GM18951 (cell line): ENCODE data around the gene PTPN7.
"Not testable (repeated sequence)": the region's sequence is repeated elsewhere in the genome, so short reads cannot be mapped to it uniquely, and the experiment has no call there.

Source experiments
- POLR2A ChIP-seq: IDR thresholded peaks from 4 replicates; pipeline ENCODE4 v1.6.1; 2011; ENCODE audit warnings: mild to moderate bottlenecking; ENCODE audit not compliant: insufficient read length, insufficient read depth; ENCODE audit errors: extremely low read depth
- in situ Hi-C: fragments of 300-500 bp; cut with MboI; formaldehyde crosslinking; loops from one replicate; pipeline ENCODE4 v1.12.0; 2022; ENCODE audit warnings: low sequenced_read_pairs, mixed read lengths, inconsistent platforms; ENCODE audit not compliant: unreplicated experiment

The PTPN7 gene

GRCh38 chr1:202199040-202199889 lies 38.9 kb upstream of the PTPN7 start:
- no peak for TF ChIP-seq POLR2A
- in situ Hi-C loops: no loop called here

DNA sequence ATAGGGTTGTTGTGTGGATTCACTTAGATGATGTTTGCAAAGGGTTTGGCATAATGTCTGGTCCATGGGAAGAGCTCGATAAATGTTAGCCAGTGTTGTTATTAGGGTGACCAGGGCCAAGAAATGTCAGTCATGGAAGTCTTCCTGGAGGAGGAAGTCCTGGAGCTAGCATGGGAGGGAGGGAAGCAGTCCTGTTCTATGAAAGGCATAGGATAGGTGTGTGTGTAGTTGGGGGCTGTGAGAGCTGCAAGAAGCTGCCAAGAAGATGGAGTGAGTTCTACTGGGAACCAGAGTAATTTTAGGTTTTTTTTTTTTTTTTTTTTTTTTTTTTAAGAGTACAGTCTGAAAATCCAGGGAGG lies 37.9 kb upstream of the PTPN7 start:
- TF ChIP-seq POLR2A: no peak
- in situ Hi-C loops: no loop called here

GRCh38 chr1:202197653-202198365 lies 37.4 kb upstream of the PTPN7 start:
- TF ChIP-seq POLR2A: no peak
- in situ Hi-C loops: no loop called here

DNA sequence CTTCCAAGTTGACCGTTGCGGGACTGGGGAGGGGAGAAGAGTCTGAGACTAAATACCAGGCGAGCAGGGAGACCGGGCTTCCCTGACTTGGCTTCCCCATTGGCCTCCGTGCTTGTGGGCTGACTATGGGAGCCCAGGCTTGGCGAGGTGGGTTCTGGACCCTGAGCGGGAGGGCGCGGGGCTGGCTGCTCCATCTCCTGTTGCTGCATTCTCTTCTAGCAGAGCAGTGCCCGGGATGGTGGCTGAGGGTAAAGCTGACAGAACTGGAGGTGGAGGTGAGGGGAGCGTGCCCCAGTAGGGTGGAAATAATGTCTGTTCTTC lies 33.9 kb upstream of the PTPN7 start:
- in situ Hi-C loops: no loop called here
- no peak for TF ChIP-seq POLR2A

DNA sequence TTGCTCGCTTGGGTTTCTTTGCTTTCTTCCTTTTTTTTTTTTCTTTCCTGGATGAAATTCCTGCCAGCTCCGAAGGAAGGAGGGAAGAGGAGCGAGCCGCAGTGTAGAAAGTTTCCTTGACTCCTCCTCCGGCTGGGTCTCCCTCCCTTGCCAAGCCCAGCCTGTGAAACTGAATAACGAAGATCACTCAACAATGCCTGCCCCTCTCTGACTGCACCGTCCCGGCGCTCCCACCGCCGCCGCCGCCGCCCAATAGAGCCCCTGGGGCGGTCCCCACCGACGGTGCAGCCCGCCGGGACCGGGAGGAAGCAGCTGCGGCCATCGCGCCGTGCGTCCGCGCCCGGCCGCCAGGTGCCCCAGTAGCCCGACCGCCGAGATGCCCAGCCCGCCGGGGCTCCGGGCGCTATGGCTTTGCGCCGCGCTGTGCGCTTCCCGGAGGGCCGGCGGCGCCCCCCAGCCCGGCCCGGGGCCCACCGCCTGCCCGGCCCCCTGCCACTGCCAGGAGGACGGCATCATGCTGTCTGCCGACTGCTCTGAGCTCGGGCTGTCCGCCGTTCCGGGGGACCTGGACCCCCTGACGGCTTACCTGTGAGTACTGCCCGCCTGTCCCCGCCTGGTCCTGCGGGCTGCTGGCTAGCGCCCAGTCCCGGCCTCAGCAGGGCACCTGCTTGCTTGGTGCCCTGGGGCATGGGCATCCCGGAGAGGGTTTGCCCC lies 33.4 kb upstream of the PTPN7 start, which contains the start of gene LGR6:
Gene LGR6, plus strand, starts transcription at position 186 of the 714 bp plus-strand sequence. Its CDS starts 191 bp downstream, at position 377.
- in situ Hi-C loops: no loop called here
- TF ChIP-seq POLR2A: no peak

DNA sequence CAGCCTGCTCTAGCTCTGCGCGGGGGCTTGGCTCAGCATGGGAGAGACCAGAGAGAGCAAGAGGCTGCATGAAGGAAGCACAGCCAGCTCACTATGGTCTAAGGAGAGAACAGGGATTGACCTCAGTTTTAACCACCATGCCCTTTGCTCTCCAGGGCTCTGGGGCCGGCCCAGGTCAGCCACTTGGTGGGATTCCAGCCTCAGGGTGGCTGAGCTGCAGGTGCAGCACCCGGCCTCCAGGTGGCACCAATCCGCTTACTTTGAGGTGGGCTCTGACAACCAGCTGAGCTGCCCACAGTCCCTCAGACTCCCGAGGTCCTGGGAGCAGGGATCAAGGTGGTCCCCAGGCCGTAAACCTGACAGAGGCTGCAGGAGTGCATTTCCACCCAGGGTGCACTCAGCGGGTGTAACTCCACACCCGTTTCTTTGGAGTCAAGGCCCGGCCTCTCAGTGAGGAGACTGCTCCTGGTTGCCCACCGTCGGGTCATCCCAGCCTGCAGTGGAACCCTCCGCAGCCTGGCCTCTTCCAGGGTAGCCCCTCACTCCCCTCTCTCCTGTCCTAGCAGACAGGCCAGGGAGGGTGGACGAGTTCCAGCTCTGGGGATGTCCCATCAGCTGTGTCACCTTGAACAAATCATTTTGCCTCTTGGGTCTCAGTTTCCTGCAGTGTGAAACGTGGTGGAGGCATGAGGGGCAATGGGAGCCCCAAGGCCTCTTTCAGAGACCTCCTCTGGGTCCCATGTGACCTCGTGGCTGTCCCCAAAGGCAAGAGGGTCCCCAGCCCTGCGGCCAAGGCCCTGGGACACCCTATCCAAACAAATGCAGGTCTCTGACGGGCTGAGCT lies 32.6 kb upstream of the PTPN7 start:
- no peak for TF ChIP-seq POLR2A
- in situ Hi-C loops: no loop called here

- in situ Hi-C loops: not testable (repeated sequence)
These were observed 31.0 kb upstream of the PTPN7 start for GRCh38 chr1:202191391-202191790.

DNA sequence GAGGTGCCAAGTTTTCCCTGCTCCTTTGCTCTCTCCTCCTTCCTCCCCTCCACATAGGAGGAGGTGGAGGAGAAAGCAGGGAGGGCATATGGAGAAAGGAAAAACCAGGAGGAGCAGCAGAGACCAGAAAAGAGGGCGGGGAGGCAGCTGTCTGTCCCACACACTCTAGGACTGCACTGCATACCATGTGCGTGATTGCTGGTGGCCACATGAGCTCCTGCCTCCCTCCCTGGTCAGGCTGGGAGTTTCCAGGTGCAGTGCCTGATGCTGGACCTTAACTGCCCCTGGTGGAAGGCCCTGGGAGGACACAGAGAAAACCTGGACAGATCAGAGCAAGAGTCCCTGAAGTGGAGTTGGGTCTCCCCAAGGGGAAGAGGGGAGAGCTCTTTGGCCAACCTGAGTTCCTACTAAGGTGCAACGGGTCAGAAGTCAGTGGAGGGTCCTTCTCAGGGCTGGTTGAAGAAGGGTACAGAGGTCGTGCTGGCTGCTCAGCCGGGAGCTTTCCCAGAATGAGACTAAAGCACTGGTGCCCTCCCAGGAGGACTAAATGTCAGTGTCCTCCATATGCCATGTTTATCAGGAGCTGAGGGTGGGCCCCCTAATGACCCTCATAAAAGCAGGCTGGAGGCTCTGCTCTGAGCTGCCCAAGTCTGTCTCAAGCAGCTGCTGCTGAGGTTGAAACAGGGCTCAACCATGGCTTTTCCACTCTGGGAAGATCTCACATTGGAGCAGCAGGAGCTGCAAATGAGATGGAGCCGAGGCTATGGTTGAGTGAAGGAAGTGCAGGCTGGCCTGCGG lies 29.7 kb upstream of the PTPN7 start:
- in situ Hi-C loops: no loop called here

DNA sequence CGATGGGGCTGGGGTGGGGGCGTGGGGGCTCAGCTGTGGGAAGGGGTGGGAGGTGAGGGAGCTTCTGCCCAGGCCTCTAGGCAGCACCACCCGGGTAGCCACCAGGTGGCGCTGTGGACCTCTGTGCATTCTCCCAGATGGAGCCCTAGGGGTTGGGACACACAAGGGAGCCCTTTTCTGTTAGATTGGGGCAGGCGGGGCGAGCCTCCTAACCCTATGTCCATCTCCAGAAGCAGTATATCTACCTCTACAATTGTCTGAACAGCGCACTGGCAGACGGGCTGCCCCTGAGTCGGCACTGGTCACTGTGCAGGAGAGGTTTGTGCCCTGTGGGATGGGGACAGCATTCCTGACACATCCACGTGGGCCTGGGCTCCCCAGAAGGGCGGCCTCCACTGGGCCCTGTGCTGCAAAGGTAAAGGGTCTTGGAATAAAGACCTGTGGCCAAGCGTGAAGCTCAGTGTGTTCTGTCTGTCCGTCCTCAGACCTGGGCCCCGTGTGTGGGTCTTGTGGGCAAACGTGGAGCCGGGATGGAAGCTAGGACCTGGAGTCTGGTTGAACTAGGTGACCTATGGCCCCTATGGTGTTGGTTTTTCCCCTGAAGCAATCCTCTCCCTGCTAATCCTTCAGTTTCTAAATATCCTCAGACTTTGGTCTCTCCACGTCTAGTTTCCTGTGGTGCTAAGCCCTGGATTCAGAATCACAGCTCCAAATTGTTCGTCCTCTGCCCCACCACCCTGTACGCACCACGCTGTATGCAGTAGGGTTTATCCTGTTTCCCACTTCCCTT lies 28.8 kb upstream of the PTPN7 start:
- in situ Hi-C loops: no loop called here
- no peak for TF ChIP-seq POLR2A

More for the DNA sequence above, 29.7 kb upstream of the PTPN7 start:
- TF ChIP-seq POLR2A: no peak

GRCh38 chr1:202187697-202188407 lies 27.4 kb upstream of the PTPN7 start:
- TF ChIP-seq POLR2A: no peak
- in situ Hi-C loops: no loop called here
